ENCODE data around the gene RPUSD1.
A peak's percentile ranks its signal among the peaks of the same experiment; 100 is the strongest.

The RPUSD1 gene

GRCh38 chr16:799111-799947 lies 11.1 kb upstream of the RPUSD1 start:
- H3K4me3 ChIP-seq (ENCODE audit: low read depth, low read length): no peak overlapping the region
- TF ChIP-seq CTCF (IDR thresholded peaks at IDR 0.05; ENCODE audit: control insufficient read depth, extremely low read depth, insufficient read depth): no peak
- DNase-seq (ENCODE audit: low read depth): no peak

- H3K4me3 ChIP-seq (ENCODE audit: low read depth, low read length): no peak overlapping the region
- TF ChIP-seq CTCF (IDR thresholded peaks at IDR 0.05; ENCODE audit: control insufficient read depth, extremely low read depth, insufficient read depth): no peak
- DNase-seq (ENCODE audit: low read depth): no peak
Observed at GRCh38 chr16:798666-799065, 10.5 kb upstream of the RPUSD1 start.

GRCh38 chr16:797686-798085 lies 9.5 kb upstream of the RPUSD1 start:
- TF ChIP-seq CTCF (IDR thresholded peaks at IDR 0.05; ENCODE audit: control insufficient read depth, extremely low read depth, insufficient read depth): no peak
- no peak for DNase-seq (ENCODE audit: low read depth)

GRCh38 chr16:797120-797420 lies 8.9 kb upstream of the RPUSD1 start:
- no peak overlapping the region for H3K4me3 ChIP-seq (ENCODE audit: low read depth, low read length)
- TF ChIP-seq CTCF (IDR thresholded peaks at IDR 0.05; ENCODE audit: control insufficient read depth, extremely low read depth, insufficient read depth): no peak
- no peak for DNase-seq (ENCODE audit: low read depth)

More at GRCh38 chr16:797686-798085, 9.5 kb upstream of the RPUSD1 start:
- no peak overlapping the region for H3K4me3 ChIP-seq (ENCODE audit: low read depth, low read length)

GRCh38 chr16:796296-797119 lies 8.3 kb upstream of the RPUSD1 start:
- no peak for TF ChIP-seq CTCF (IDR thresholded peaks at IDR 0.05; ENCODE audit: control insufficient read depth, extremely low read depth, insufficient read depth)

GRCh38 chr16:795580-796229 lies 7.5 kb upstream of the RPUSD1 start:
- peak; percentile 91 for DNase-seq (ENCODE audit: low read depth)
- 0 out of 2 replicates have a peak, but pooled peaks have one; percentile 26 for TF ChIP-seq CTCF (IDR thresholded peaks at IDR 0.05; ENCODE audit: control insufficient read depth, extremely low read depth, insufficient read depth)

More at GRCh38 chr16:796296-797119, 8.3 kb upstream of the RPUSD1 start:
- DNase-seq (ENCODE audit: low read depth): no peak
- no peak overlapping the region for H3K4me3 ChIP-seq (ENCODE audit: low read depth, low read length)

More at GRCh38 chr16:795580-796229, 7.5 kb upstream of the RPUSD1 start:
- H3K4me3 ChIP-seq (ENCODE audit: low read depth, low read length): peak overlapping the region; percentile 31
